ENCODE measurements around the gene EPB41L4B.

The EPB41L4B gene

DNA sequence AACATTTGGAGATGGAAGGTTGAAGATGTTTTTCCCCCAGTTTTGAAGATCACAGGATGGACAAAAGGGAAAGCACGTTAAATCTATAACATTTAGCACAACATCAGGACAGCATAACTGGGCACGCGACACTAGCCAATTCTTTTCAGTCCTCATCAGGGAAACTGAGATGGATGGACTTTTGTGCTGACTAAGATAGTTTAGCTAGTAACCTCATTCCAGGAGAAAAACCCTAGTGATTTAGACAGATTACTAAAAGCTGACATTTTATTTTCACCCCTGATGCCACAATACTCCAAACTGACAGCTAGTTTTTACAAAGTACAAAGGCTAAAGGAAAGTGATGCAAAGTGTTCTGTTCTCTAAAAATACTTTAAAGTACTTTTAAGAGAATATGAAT, 53.3 kb downstream of the EPB41L4B start:
- DNase-seq: no peak

DNA sequence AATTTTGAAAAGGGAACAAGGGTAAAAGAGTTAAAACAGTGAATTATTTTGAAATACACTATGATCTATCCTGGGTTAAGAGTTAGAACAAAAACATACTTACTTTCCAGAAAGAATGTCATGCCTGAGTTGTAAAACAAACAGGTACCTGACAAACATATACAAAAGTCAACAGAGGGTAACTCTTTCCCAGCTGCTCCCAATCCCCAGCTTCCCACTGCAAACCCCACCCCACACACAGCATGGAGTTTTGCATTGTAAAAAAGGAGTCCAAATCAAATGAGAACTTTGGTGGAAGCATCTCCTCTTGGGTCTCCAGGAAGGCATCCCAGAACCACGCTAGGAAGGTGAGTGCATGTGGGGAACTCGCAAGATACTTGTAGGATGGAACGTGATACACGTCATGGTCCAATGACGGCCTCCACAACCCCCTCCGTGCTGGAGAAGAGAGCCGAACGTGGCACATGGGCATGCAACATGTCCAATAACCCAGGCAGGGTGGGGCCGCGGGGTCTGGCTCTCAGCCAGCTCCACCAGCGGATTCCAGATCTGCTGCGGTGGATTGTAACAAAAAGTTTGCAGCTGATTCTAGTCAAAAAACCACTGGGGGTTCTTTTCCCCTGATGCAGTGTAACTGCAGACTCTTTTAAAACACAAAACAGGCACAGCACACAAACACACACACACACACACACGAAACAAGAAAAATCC, 55.8 kb downstream of the EPB41L4B start:
- DNase-seq: no peak

GRCh38 chr9:109263358-109263757, 57.5 kb downstream of the EPB41L4B start:
- DNase-seq: no peak

GRCh38 chr9:109258481-109259302, 62.2 kb downstream of the EPB41L4B start:
- peak; percentile 62 for DNase-seq

DNA sequence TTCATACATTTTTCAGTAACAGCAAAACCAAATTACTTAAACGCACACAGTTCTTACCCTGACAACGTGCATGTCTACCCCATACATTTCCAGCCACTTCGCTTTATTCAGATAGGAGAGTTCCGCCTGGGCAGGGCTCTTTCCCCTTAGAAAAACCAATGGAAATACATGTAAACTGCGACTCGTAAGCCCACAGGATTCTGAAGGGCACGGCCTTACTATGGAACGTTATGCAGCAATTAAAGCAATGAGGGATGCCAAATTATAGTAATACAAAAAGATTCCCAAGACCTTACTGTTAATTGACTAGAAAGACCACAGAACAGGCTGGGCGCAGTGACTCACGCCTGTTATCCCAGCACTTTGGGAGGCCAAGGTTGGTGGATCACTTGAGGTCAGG, 64.5 kb downstream of the EPB41L4B start:
- no peak for DNase-seq

DNA sequence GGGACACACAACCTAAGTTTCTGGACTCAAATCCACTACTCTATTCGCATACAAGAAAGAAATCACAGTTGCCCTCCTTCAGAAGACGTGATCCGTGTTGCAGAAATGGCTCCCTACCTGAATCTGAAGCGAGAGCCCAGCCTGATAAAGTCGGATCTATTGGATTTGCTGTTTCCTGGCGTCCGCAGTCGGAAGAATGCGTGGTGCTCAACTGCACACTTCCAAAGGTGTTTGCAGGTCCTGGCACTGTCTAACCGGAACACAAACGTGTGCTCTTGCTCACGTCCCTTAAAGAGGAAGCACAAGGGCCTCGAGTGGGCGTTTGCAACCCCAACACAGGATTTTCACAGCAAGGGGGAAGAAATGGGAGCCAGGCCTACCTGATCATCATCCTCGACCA, 65.5 kb downstream of the EPB41L4B start:
- no peak for DNase-seq

- no peak for DNase-seq
Measured at GRCh38 chr9:109254317-109254716, 66.5 kb downstream of the EPB41L4B start.

DNA sequence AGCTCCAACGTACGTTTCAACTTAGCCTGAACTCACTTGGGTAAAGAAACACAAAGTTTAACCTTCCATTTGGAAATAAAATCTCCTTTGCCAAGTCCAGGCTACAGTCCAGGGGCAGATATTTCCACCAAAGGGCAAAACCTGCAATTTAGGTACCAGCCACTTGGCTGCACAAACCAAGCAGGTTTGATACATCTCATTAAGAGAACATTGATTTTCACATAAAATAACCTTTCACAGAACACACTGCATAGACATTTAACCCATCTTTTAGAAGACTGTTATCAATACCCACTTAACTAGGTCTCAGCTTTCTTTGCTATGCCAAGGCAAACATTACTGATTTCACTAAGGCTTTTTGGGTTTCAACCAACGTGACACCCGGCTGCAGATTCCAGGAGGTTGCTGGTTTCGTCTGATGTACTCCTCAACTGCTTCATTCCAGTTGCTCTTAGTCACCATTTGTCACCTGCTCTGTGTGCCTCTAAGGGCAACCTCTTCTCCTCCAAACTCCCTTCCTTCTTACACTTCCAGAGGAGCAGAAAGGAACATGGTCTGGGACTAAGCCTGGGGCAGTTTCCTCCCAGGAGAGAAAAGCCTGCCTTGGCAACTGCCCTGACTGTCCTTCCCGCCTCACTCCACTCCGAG, 67.1 kb downstream of the EPB41L4B start:
- no peak for DNase-seq

DNA sequence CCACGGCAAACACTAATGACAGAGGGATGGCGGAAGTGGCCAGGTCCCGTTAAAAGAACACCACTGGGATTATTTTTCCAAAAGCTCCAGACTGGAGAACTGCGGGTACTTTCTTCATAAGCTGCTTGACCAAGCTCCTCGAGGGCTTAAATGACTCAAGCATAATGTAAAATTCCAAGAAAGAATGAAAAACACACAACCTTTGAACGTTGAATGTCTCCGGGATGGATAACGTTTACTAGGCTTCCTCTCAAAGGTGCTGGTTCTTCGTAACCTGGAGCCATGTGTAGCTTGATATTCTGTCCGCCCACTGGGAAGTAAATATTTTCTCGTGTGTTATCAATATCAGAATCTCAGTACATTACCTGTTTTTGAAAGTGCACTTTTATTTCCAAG, 67.6 kb downstream of the EPB41L4B start:
- DNase-seq: no peak

- no peak for DNase-seq
Measured at GRCh38 chr9:109252291-109252690, 68.6 kb downstream of the EPB41L4B start.

DNA sequence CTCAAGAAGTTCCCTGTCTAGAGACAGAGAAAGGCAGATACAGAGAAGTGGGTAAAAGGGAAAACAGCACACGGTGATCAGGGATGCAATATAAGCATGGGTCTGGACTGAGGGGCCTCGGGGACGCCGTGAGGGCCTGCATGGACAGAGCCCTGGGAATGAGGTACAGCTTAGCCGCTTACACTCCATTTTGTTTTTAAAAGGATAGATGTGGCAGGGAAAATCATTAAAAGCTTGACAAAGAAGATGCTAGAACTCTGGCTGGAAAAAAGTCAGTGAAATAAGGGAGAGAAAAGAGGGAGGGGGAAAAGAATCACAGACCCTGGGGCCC, 69.1 kb downstream of the EPB41L4B start:
- no peak for DNase-seq

GRCh38 chr9:109251080-109251775, 69.6 kb downstream of the EPB41L4B start:
- DNase-seq: no peak

- DNase-seq: no peak
Measured at GRCh38 chr9:109250771-109251079, 70.1 kb downstream of the EPB41L4B start.

DNA sequence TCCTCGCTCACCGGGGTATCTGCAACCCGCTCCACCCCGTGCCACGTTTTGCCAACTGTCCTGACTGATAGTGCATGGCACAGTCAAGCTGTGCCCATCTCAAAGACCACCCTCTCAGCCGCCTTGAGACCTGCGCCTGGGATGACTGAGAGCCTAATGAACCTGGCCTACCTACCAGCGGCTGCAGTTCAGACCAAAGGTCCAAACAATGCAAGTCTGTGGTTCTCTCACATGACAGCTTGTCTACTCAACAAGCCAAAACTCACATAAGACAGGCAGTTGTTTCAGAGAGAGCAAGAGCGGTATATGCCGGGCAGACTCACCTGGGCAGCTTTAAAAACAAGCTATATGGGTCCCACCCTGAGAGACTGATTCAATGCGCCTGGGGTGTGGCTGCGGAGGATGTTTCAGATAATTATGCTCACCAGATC, 70.5 kb downstream of the EPB41L4B start:
- no peak for DNase-seq

GRCh38 chr9:109249615-109250014, 71.2 kb downstream of the EPB41L4B start:
- no peak for DNase-seq

- DNase-seq: no peak
Measured at GRCh38 chr9:109248133-109248581, 72.7 kb downstream of the EPB41L4B start.

- DNase-seq: no peak
Measured at GRCh38 chr9:109247228-109247627, 73.6 kb downstream of the EPB41L4B start.

- no peak for DNase-seq
Measured at GRCh38 chr9:109246533-109246932, 74.3 kb downstream of the EPB41L4B start.

DNA sequence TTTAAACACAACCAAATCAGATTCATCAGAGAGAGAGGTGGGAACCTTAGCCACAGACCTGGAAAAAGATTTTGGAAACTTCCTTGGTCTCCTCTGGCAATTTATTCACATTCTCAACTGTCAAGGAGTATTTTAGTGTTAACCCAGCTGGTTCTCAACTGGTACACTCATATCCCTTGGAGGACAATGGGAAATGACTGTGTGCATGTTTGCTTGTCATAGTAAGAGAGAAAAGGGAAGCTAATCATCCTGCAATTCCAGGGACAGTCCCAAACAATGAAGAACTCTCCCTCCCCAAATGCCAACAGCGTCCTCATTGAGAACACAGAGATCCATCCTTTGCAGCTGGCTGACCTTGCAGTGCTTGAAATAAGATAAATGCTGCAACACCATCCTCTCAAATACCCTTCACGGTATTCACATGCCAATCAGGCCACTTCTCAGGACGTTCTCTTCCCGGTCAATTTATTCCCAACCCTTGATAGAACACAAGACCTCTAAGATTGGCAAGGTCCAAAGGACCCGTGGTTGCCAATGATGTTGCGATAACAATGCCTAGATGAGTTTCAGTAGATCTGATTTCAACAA, 75.5 kb downstream of the EPB41L4B start:
- no peak for DNase-seq

GRCh38 chr9:109244179-109245132, 76.4 kb downstream of the EPB41L4B start:
- DNase-seq: peak; percentile 79

GRCh38 chr9:109242741-109243140, 78.1 kb downstream of the EPB41L4B start:
- no peak for DNase-seq

DNA sequence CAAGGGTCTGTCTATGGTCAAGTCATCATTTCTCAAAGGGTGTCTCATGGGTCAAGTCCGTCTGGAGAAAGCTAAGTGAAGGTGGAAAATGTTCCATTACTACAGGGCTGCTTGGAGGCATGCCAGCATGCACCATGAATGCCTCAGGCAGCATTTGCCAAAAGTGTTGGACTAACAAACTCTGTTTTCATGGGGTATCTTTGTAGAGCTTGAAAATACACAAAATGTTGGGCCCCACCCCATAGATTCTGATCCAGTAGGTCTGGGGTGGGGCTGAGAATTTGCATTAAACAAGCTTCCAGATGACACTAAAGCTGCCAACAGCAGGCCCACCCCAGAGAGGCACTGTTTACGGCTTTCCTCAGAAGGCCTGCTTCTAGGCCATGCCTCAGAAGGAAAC, 78.8 kb downstream of the EPB41L4B start:
- no peak for DNase-seq

All from right forelimb (tissue), 1 donor.